ENCODE measurements around the gene TACC2.

DNA sequence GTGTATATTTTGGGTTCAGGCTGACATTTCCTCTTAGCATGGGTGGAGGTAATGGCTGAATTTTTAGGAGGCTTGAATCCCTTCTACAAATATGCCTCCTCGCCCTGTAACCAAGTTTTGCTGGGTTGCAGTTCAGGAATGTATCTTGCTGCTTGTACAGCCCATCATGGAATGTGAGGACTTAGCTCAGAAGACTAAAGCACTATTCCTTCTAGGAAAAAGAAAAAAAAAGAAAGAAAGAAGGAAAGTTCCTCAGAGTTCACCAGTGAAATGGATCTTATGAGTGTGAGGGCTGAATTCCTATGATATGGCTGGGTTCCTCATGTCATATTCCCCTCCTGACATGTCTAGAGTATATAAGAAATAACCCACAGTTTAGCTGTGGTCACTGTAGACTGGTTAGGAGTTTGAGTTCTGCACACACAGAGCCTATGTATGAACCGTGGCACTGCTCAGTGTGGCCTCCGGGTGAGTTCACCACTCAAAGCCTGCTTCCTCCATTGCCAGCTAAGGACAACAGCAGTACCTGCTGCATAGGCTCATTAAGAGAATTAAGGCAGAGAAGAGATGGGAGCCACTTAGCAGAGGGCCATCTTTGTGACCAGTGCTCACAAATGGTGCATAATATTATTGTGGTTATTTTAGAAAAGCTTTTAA is 114.0 kb downstream of the TACC2 start:
- TF ChIP-seq, protein P1, sequence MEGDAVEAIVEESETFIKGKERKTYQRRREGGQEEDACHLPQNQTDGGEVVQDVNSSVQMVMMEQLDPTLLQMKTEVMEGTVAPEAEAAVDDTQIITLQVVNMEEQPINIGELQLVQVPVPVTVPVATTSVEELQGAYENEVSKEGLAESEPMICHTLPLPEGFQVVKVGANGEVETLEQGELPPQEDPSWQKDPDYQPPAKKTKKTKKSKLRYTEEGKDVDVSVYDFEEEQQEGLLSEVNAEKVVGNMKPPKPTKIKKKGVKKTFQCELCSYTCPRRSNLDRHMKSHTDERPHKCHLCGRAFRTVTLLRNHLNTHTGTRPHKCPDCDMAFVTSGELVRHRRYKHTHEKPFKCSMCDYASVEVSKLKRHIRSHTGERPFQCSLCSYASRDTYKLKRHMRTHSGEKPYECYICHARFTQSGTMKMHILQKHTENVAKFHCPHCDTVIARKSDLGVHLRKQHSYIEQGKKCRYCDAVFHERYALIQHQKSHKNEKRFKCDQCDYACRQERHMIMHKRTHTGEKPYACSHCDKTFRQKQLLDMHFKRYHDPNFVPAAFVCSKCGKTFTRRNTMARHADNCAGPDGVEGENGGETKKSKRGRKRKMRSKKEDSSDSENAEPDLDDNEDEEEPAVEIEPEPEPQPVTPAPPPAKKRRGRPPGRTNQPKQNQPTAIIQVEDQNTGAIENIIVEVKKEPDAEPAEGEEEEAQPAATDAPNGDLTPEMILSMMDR (IDR thresholded peaks at IDR 0.05; ENCODE audit: extremely low read depth in 1 of 2, insufficient read depth in 1 of 2, low read depth in 1 of 2, low read length in 2 of 2), result no peak
- TF ChIP-seq POLR2AphosphoS5 (IDR thresholded peaks at IDR 0.05; ENCODE audit: insufficient read depth, low read depth, low read length), result no peak
- no peak for TF ChIP-seq POLR2A (IDR thresholded peaks at IDR 0.05; ENCODE audit: low read depth, low read length)
- TF ChIP-seq EZH2 (IDR thresholded peaks at IDR 0.05; ENCODE audit: borderline replicate concordance, low read depth, low read length, severe bottlenecking), result no peak
- no peak for TF ChIP-seq GATA2 (IDR thresholded peaks at IDR 0.05; ENCODE audit: insufficient read depth, insufficient read length, low read depth, low read length)
- TF ChIP-seq, protein P2, sequence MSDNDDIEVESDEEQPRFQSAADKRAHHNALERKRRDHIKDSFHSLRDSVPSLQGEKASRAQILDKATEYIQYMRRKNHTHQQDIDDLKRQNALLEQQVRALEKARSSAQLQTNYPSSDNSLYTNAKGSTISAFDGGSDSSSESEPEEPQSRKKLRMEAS (IDR thresholded peaks at IDR 0.05; ENCODE audit: insufficient read depth, insufficient read length), result no peak
- TF ChIP-seq FOS (IDR thresholded peaks at IDR 0.05; ENCODE audit: borderline replicate concordance, insufficient read depth, low read length), result no peak
